ENCODE results near the gene KCNK2. TPM values are rescaled to one million over a fixed set of nuclear protein-coding genes. Genes with fewer than 3 reads are reported as not detected.

KCNK2 gene
- total RNA-seq, result 8.6 and 10.3 TPM in 2 replicates

GRCh38 chr1:215082532-215083382, at the start of gene KCNK2:
Gene KCNK2 (plus strand): TSS chr1:215082737. CDS start chr1:215083386, 649 bp downstream.

Measured in subcutaneous preadipocyte (primary cell).